ENCODE data around the gene LIMD2. TPM values are rescaled to one million over a fixed set of nuclear protein-coding genes. Genes with fewer than 3 reads are reported as not detected.

The LIMD2 gene
- total RNA-seq, 2 experiments from 2014 or later: 711 to 727 TPM

DNA sequence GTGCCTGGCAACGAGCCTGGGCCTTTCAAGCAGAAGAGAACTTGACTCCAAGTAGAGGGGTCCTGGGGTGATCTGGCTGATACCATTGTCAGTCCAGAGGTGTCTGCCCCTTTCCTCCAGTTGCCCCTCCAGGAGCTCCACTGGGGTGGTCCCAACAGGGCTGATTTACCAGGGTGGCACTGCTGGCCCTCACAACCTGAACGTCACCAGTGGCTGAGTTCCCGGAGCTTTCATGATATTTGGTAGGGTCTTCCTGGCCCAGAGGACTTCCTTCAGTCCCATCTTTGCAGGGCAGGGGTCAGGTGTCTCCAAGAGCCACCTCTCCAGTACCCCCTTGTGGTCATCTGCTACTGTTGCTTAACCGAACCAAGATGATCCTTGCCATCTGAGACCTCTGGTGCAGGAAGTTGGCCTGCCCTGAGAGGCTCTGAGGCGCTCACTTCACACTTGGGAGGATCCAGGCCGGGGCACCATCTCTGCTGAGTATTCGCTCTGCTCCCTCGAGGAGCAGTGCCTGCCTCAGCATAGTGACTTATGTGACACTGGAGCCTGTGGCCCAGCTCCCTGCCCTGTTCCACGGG is 3.5 kb downstream of the LIMD2 start:
- Histone ChIP-seq H3K36me3 (ENCODE audit: insufficient read depth, low read length) (peaks cover 63% of the 10 kb centered on the region), H3K27ac (ENCODE audit: low read depth in 1 of 2, low read length in 2 of 2) (peak overlapping the region; percentile 73 to 91), H3K4me1 (ENCODE audit: insufficient read depth, low read length) (peaks cover 71% of the 10 kb centered on the region), H3K9me3 (ENCODE audit: control insufficient read depth in 1 of 2, insufficient read depth in 1 of 2, low read length in 2 of 2) (no peaks in the 10 kb centered on the region), H3K27me3 (ENCODE audit: control insufficient read depth in 1 of 2, insufficient read depth in 2 of 2, low read length in 2 of 2) (no peaks in the 10 kb centered on the region), H3K4me3 (ENCODE audit: low read length) (peak overlapping the region; percentile 98)
- peak in 12 of 14 experiments; percentile 36 to 78 (median 43) for DNase-seq
- ChIA-PET POLR2A (interaction anchor here (0.9 to 13.2 kb wide), 23 partner anchors 8 to 810 kb away, joined by 3 to 844 read pairs (median 5); partner anchors contain the start of genes CCDC47, CEP95, DDX42 and DDX5), CTCF (interaction anchor here (0.7 to 10.9 kb wide), 7 partner anchors 9 to 271 kb away, joined by 3 to 169 read pairs (median 3); no protein-coding TSS in a partner anchor)
- H3K4me1 Mint-ChIP-seq (ENCODE audit: low read depth): peaks cover 65% of the 10 kb centered on the region
- intact Hi-C loops (cut with DNase I, micrococcal nuclease): loop anchor here in 1 of 2 experiments (5.0 kb wide), 1 partner anchor 131 kb away; the partner anchor contains the start of genes FTSJ3 and PSMC5
- peak; percentile 7 for ATAC-seq (ENCODE audit: poor library complexity)
- H3K27me3 Mint-ChIP-seq: peaks cover 5% of the 10 kb centered on the region
- no peaks in the 10 kb centered on the region for H3K9me3 Mint-ChIP-seq
- TF ChIP-seq, protein P1, sequence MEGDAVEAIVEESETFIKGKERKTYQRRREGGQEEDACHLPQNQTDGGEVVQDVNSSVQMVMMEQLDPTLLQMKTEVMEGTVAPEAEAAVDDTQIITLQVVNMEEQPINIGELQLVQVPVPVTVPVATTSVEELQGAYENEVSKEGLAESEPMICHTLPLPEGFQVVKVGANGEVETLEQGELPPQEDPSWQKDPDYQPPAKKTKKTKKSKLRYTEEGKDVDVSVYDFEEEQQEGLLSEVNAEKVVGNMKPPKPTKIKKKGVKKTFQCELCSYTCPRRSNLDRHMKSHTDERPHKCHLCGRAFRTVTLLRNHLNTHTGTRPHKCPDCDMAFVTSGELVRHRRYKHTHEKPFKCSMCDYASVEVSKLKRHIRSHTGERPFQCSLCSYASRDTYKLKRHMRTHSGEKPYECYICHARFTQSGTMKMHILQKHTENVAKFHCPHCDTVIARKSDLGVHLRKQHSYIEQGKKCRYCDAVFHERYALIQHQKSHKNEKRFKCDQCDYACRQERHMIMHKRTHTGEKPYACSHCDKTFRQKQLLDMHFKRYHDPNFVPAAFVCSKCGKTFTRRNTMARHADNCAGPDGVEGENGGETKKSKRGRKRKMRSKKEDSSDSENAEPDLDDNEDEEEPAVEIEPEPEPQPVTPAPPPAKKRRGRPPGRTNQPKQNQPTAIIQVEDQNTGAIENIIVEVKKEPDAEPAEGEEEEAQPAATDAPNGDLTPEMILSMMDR (IDR thresholded peaks at IDR 0.05): peak; percentile 32
- peaks cover 83% of the 10 kb centered on the region for H3K36me3 Mint-ChIP-seq (ENCODE audit: low read depth)
- peak overlapping the region; percentile 100 for H3K27ac Mint-ChIP-seq
- peak overlapping the region; percentile 100 for H3K4me3 Mint-ChIP-seq

DNA sequence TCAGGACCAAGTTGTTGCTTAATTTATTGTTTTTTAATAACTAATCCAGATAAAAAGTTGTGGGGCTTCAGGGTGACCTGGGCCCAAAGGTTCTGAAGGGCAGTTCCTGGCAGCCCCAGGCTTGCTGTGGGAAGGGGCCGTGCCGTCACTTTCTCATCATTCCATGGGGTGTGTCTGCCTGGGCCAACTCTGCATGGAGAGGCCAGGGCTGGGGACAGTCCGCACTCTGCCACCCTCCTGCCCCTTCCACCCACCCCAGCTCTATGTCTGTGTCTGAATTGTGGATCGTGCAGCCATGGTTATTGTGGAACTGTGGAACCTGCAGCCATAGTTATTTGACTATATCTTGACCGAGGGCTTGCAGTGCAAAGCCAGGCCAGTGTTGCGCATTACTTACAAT is 4.0 kb downstream of the LIMD2 start:
- H3K27me3 ChIP-seq (ENCODE audit: control insufficient read depth in 1 of 2, insufficient read depth in 2 of 2, low read length in 2 of 2): no peaks in the 10 kb centered on the region
- H3K4me1 Mint-ChIP-seq (ENCODE audit: low read depth): peaks cover 59% of the 10 kb centered on the region

More for the DNA sequence above, 4.0 kb downstream of the LIMD2 start:
- H3K27me3 Mint-ChIP-seq: peaks cover 5% of the 10 kb centered on the region
- intact Hi-C loops (cut with DNase I, micrococcal nuclease): loop anchor here in 1 of 2 experiments (5.0 kb wide), 1 partner anchor 131 kb away; the partner anchor contains the start of genes FTSJ3 and PSMC5
- peaks cover 83% of the 10 kb centered on the region for H3K36me3 Mint-ChIP-seq (ENCODE audit: low read depth)
- H3K36me3 ChIP-seq (ENCODE audit: insufficient read depth, low read length): peaks cover 69% of the 10 kb centered on the region
- H3K4me3 ChIP-seq (ENCODE audit: low read length): peak overlapping the region; percentile 98
- POLR2A ChIA-PET: interaction anchor here (0.5 to 13.2 kb wide), 26 partner anchors 9 to 321 kb away, joined by 3 to 844 read pairs (median 8); partner anchors contain the start of genes CCDC47, DDX42, FTSJ3 and MAP3K3
- no peaks in the 10 kb centered on the region for H3K9me3 ChIP-seq (ENCODE audit: control insufficient read depth in 1 of 2, insufficient read depth in 1 of 2, low read length in 2 of 2)
- ATAC-seq (ENCODE audit: poor library complexity): no peak
- H3K4me1 ChIP-seq (ENCODE audit: insufficient read depth, low read length): peaks cover 65% of the 10 kb centered on the region
- peak overlapping the region; percentile 22 to 39 for H3K27ac ChIP-seq (ENCODE audit: low read depth in 1 of 2, low read length in 2 of 2)
- peak in 2 of 14 experiments; percentile 29 to 37 for DNase-seq
- CTCF ChIA-PET: interaction anchor here (1.0 to 10.9 kb wide), 3 partner anchors 8 to 271 kb away, joined by 3 to 169 read pairs (median 3); no protein-coding TSS in a partner anchor
- TF ChIP-seq, protein P1 (IDR thresholded peaks at IDR 0.05): no peak
- peak overlapping the region; percentile 100 for H3K27ac Mint-ChIP-seq
- H3K9me3 Mint-ChIP-seq: no peaks in the 10 kb centered on the region
- peak overlapping the region; percentile 100 for H3K4me3 Mint-ChIP-seq
